H1 (cell line): Measurements from ENCODE around the gene CLASP2. TPM values are rescaled to one million over a fixed set of nuclear protein-coding genes. Genes with fewer than 3 reads are reported as not detected.

Experiments
- CTCF ChIA-PET: fragments of 300-600 bp; sonication (Branson Sonifier 250); formaldehyde crosslinking; loops from one replicate; lab custom pipeline; 2021; ENCODE audit not compliant: partially characterized antibody; lab: Charles Lee
- POLR2A ChIA-PET: fragments of 300-600 bp; sonication (Branson Sonifier 250); formaldehyde crosslinking; loops from one replicate; lab custom pipeline; 2021; ENCODE audit warnings: inconsistent platforms; ENCODE audit not compliant: partially characterized antibody; lab: Charles Lee
- DNase-seq, 2 experiments: peaks; one replicate each; pipeline versions ENCODE4 v3.0.0 to v3.0.0-alpha.2; 2010 to 2022; ENCODE audit warnings: low spot score in 2 of 2, low read depth in 1 of 2, mixed read lengths in 1 of 2
- FAIRE-seq: peaks from 2 replicates; lab custom pipeline; 2011; peaks lifted over from hg19 to GRCh38; lab: Jason Lieb, UNC
- H2AFZ ChIP-seq: 2 replicates; pipeline ENCODE4 v1.8.1; 2012; ENCODE audit warnings: low read length, inconsistent platforms
- H2AK5ac ChIP-seq: 2 replicates; pipeline ENCODE4 v1.6.1; 2013; ENCODE audit warnings: low read depth, low read length
- H2BK120ac ChIP-seq: replicated peaks from 2 replicates; pipeline ENCODE3; 2013; ENCODE audit warnings: low read depth, low read length, inconsistent platforms
- H2BK12ac ChIP-seq: 2 replicates; pipeline ENCODE4 v1.6.1; 2013; ENCODE audit warnings: low read depth, low read length
- H2BK15ac ChIP-seq: 2 replicates; pipeline ENCODE4 v1.6.1; 2013; ENCODE audit warnings: low read length
- H2BK20ac ChIP-seq: 2 replicates; pipeline ENCODE4 v1.6.1; 2013; ENCODE audit warnings: low read length
- H2BK5ac ChIP-seq: 2 replicates; pipeline ENCODE4 v1.6.1; 2013; ENCODE audit warnings: low read depth, low read length
- H3K14ac ChIP-seq: 2 replicates; pipeline ENCODE4 v1.6.1; 2013; ENCODE audit warnings: inconsistent platforms; ENCODE audit not compliant: insufficient read length
- H3K18ac ChIP-seq: 2 replicates; pipeline ENCODE4 v1.6.1; 2013; ENCODE audit warnings: low read length; ENCODE audit errors: extremely low read depth
- H3K23ac ChIP-seq: 2 replicates; pipeline ENCODE4 v1.6.1; 2013; ENCODE audit warnings: inconsistent platforms; ENCODE audit not compliant: insufficient read length
- H3K23me2 ChIP-seq: 2 replicates; pipeline ENCODE4 v1.6.1; 2013; ENCODE audit warnings: low read depth, low read length
- H3K27ac ChIP-seq: 2 replicates; pipeline ENCODE4 v1.6.1; 2011; ENCODE audit warnings: low read depth, low read length, inconsistent platforms
- H3K27me3 ChIP-seq, 4 experiments: replicated peaks in 1 of 4; 1 replicate in 1 of 4; 2 replicates in 3 of 4; pipeline versions ENCODE4 v1.6.1 to v1.8.1; 2011 to 2013; ENCODE audit warnings: low read length in 3 of 4, mild to moderate bottlenecking in 3 of 4, inconsistent platforms in 2 of 4, mixed read lengths in 2 of 4, moderate library complexity in 1 of 4; ENCODE audit not compliant: control insufficient read depth in 3 of 4, insufficient read depth in 3 of 4; ENCODE audit errors: extremely low read depth in 1 of 4
- H3K36me3 ChIP-seq, 4 experiments: 2 replicates each; pipeline versions ENCODE4 v1.6.1 to v1.8.1; 2011 to 2013; ENCODE audit warnings: mild to moderate bottlenecking in 4 of 4, low read length in 3 of 4, moderate library complexity in 2 of 4, control low read depth in 1 of 4, inconsistent platforms in 1 of 4; ENCODE audit not compliant: insufficient read depth in 4 of 4, control insufficient read depth in 2 of 4
- H3K4ac ChIP-seq: replicated peaks from 2 replicates; pipeline ENCODE3; 2013; ENCODE audit warnings: low read length, low read depth, mixed read lengths, inconsistent platforms; ENCODE audit not compliant: insufficient read length
- H3K4me1 ChIP-seq, 4 experiments: replicated peaks in 1 of 4; 1 replicate in 1 of 4; 2 replicates in 3 of 4; pipeline versions ENCODE4 v1.6.1 to v1.8.1; 2011 to 2013; ENCODE audit warnings: low read length in 3 of 4, inconsistent platforms in 2 of 4, mixed read lengths in 1 of 4; ENCODE audit not compliant: insufficient read depth in 4 of 4, control insufficient read depth in 3 of 4
- H3K4me2 ChIP-seq, 2 experiments: 2 replicates each; pipeline versions ENCODE4 v1.6.1 to v1.8.1; 2011 to 2013; ENCODE audit warnings: low read depth in 2 of 2, low read length in 2 of 2, control low read depth in 1 of 2, inconsistent platforms in 1 of 2, mild to moderate bottlenecking in 1 of 2; ENCODE audit not compliant: insufficient read depth in 1 of 2
- H3K4me3 ChIP-seq, 4 experiments: fragments of 200-600, 300-600 bp in 1 of 4; sonication (generic), shearing (Covaris generic), sonication (Bioruptor Twin) in 1 of 4; 2 replicates each; pipeline versions ENCODE4 v1.5.1 to v1.8.1; 2011 to 2016; ENCODE audit warnings: low read length in 4 of 4, low read depth in 3 of 4, control low read depth in 2 of 4, inconsistent platforms in 2 of 4, mild to moderate bottlenecking in 2 of 4, mixed read lengths in 1 of 4, moderate library complexity in 1 of 4; ENCODE audit not compliant: insufficient read depth in 2 of 4; ENCODE audit errors: extremely low read depth in 1 of 4
- H3K56ac ChIP-seq: replicated peaks from 2 replicates; pipeline ENCODE3; 2013; ENCODE audit warnings: low read depth, mild to moderate bottlenecking, mixed read lengths, low read length, inconsistent platforms; ENCODE audit not compliant: insufficient read length
- H3K79me1 ChIP-seq: 2 replicates; pipeline ENCODE4 v1.6.1; 2013; ENCODE audit warnings: low read depth, low read length, control low read depth
- H3K79me2 ChIP-seq, 2 experiments: 2 replicates each; pipeline versions ENCODE4 v1.6.1 to v1.8.1; 2012 to 2013; ENCODE audit warnings: low read length in 2 of 2, mild to moderate bottlenecking in 2 of 2, inconsistent platforms in 1 of 2; ENCODE audit not compliant: insufficient read depth in 2 of 2, control insufficient read depth in 1 of 2
- H3K9ac ChIP-seq, 4 experiments: replicated peaks in 1 of 4; 1 replicate in 1 of 4; 2 replicates in 3 of 4; pipeline versions ENCODE4 v1.6.1 to v1.8.1; 2011 to 2013; ENCODE audit warnings: low read depth in 3 of 4, low read length in 3 of 4, control low read depth in 2 of 4, mild to moderate bottlenecking in 2 of 4, moderate library complexity in 2 of 4, inconsistent platforms in 1 of 4; ENCODE audit errors: extremely low read depth in 1 of 4
- H3K9me3 ChIP-seq, 2 experiments: 2 replicates each; pipeline versions ENCODE4 v1.6.1 to v1.8.1; 2012 to 2013; ENCODE audit warnings: mild to moderate bottlenecking in 2 of 2, moderate library complexity in 2 of 2, control low read depth in 1 of 2, inconsistent platforms in 1 of 2, low read depth in 1 of 2, low read length in 1 of 2, mixed read lengths in 1 of 2; ENCODE audit not compliant: insufficient read depth in 2 of 2
- H4K20me1 ChIP-seq, 2 experiments: replicated peaks in 1 of 2; 2 replicates each; pipeline versions ENCODE3 to v1.8.1; 2011 to 2013; ENCODE audit warnings: inconsistent platforms in 2 of 2, low read length in 2 of 2, mild to moderate bottlenecking in 1 of 2; ENCODE audit not compliant: insufficient read depth in 2 of 2, control insufficient read depth in 1 of 2
- H4K5ac ChIP-seq: 2 replicates; pipeline ENCODE4 v1.6.1; 2013; ENCODE audit warnings: low read length, low read depth, mixed read lengths, inconsistent platforms; ENCODE audit not compliant: insufficient read length
- H4K8ac ChIP-seq: 2 replicates; pipeline ENCODE4 v1.8.0; 2013; ENCODE audit warnings: mild to moderate bottlenecking, moderate library complexity, low read length, inconsistent platforms; ENCODE audit not compliant: insufficient read depth; ENCODE audit errors: extremely low read depth
- H4K91ac ChIP-seq: replicated peaks from 2 replicates; pipeline ENCODE3; 2013; ENCODE audit warnings: low read length, mixed read lengths, inconsistent platforms; ENCODE audit not compliant: insufficient read length
- CHD1 ChIP-seq: IDR thresholded peaks from 2 replicates; pipeline ENCODE4 v1.6.1; 2012; ENCODE audit warnings: low read depth, low read length, improper control_type of control experiment
- CHD2 ChIP-seq: IDR thresholded peaks from 2 replicates; pipeline ENCODE4 v1.6.1; 2012; ENCODE audit warnings: low read length, improper control_type of control experiment
- EGR1 ChIP-seq: IDR thresholded peaks from 2 replicates; pipeline ENCODE4 v1.6.1; 2011; ENCODE audit warnings: low read depth, low read length, borderline replicate concordance
- EP300 ChIP-seq, 2 experiments: IDR thresholded peaks; 1 replicate in 1 of 2; 2 replicates in 1 of 2; pipeline ENCODE4 v1.6.1; 2011 to 2012; ENCODE audit warnings: low read depth in 2 of 2, low read length in 2 of 2, mild to moderate bottlenecking in 2 of 2, borderline replicate concordance in 1 of 2, inconsistent platforms in 1 of 2, moderate library complexity in 1 of 2
- FOSL1 ChIP-seq: IDR thresholded peaks from 2 replicates; pipeline ENCODE4 v1.6.1; 2011; ENCODE audit warnings: mild to moderate bottlenecking, low read depth, low read length, moderate library complexity; ENCODE audit not compliant: insufficient read depth
- KDM4A ChIP-seq: IDR thresholded peaks from one replicate; pipeline ENCODE4 v1.7.1; 2012; ENCODE audit warnings: low read depth, mild to moderate bottlenecking, moderate library complexity, low read length, inconsistent platforms; ENCODE audit not compliant: severe bottlenecking
- MAX ChIP-seq: IDR thresholded peaks from 2 replicates; pipeline ENCODE4 v1.6.1; 2012; ENCODE audit warnings: inconsistent platforms
- POLR2AphosphoS5 ChIP-seq: IDR thresholded peaks from 2 replicates; pipeline ENCODE4 v1.6.1; 2011; ENCODE audit warnings: low read depth, low read length
- SP1 ChIP-seq: IDR thresholded peaks from 2 replicates; pipeline ENCODE4 v1.6.1; 2011; ENCODE audit warnings: low read depth, low read length
- SP4 ChIP-seq: IDR thresholded peaks from 2 replicates; pipeline ENCODE4 v1.6.1; 2012; ENCODE audit warnings: low read length, inconsistent platforms
- SRF ChIP-seq: IDR thresholded peaks from 2 replicates; pipeline ENCODE4 v1.6.1; 2011; ENCODE audit warnings: mild to moderate bottlenecking, low read depth, low read length, moderate library complexity
- TAF1 ChIP-seq: IDR thresholded peaks from 2 replicates; pipeline ENCODE4 v1.6.1; 2011; ENCODE audit warnings: mild to moderate bottlenecking, low read depth, low read length
- YY1 ChIP-seq: IDR thresholded peaks from 2 replicates; pipeline ENCODE4 v1.6.1; 2011; ENCODE audit warnings: low read depth, mild to moderate bottlenecking, low read length
- polyA plus RNA-seq, 7 experiments: library from polyadenylated mRNA; depleted of rRNA in 3 of 7; stranded (reverse) in 5 of 7; unstranded in 2 of 7; fragments of >200 nt in 5 of 7; fragments of 200-250 nt in 2 of 7; gene quantifications; 1 replicate in 5 of 7; 2 replicates in 1 of 7; 4 replicates in 1 of 7; pipeline versions ENCODE4 v1.2.1 to v1.2.3, GENCODE V29; 2011 to 2013; ENCODE audit warnings: missing spikeins in 2 of 7, mixed read lengths in 2 of 7
- total RNA-seq: library from RNA; stranded (reverse); fragmentation: NEBNext Ultra II Directional; extraction: Animal tissue kit (Norgen Biotek cat#: 25700); gene quantifications from 2 replicates; pipeline ENCODE4 v1.2.1, GENCODE V29; 2021
- TF ChIP-seq, protein P1 (sequence below): IDR thresholded peaks from 2 replicates; pipeline ENCODE4 v1.6.1; 2012; ENCODE audit warnings: inconsistent platforms
- TF ChIP-seq, protein P2 (sequence below): IDR thresholded peaks from 2 replicates; pipeline ENCODE4 v1.6.1; 2011; ENCODE audit warnings: low read length, improper control_type of control experiment

The CLASP2 gene
- total and polyA plus RNA-seq, 2 of the 8 experiments (the other 6 are each of a cell fraction or from before 2014, with no cell fraction given): 21.7 to 58.0 TPM

DNA sequence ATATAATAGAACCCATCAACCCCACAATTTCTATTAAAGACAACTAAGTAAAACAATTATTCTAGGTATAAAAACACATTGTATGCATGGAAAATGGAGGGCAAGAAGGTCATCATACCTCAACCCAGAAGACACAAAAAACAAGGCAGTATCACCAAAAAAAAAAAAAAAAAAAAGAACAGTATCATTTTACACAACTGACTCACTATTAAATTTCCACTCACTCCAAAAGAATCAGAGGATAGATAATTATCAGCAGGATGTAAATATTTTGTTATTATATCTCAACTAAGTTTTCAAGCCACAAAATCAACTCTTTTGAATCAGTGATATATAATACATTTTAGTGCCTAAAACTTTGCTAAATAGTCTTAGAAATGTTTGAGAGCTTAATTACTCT, 55.0 kb downstream of the CLASP2 start:
- H3K9me3 ChIP-seq: no peaks in the 10 kb centered on the region
- H3K56ac ChIP-seq: no peak overlapping the region
- FAIRE-seq (no peak), DNase-seq (no peak)
- no peak overlapping the region for H2BK120ac ChIP-seq
- no peaks in the 10 kb centered on the region for H3K27me3 ChIP-seq
- H2AK5ac ChIP-seq: no peak overlapping the region
- H3K14ac ChIP-seq: no peak overlapping the region
- peaks cover 0 to 4% (median 2%) of the 10 kb centered on the region in 4 experiments; a peak in 4 of 7 replicates for H3K4me1 ChIP-seq
- no peak overlapping the region for H3K23ac ChIP-seq
- H2BK20ac ChIP-seq: no peak overlapping the region
- H3K4me2 ChIP-seq: no peak overlapping the region
- H3K9ac ChIP-seq: no peak overlapping the region
- H3K23me2 ChIP-seq: no peaks in the 10 kb centered on the region
- POLR2A ChIA-PET: no interaction called here
- H3K4me3 ChIP-seq: no peak overlapping the region
- CTCF ChIA-PET: no interaction called here
- peaks cover 0 to 2% of the 10 kb centered on the region in 2 experiments for H4K20me1 ChIP-seq
- no peak overlapping the region for H2AFZ ChIP-seq
- no peak overlapping the region for H4K8ac ChIP-seq
- peaks cover 0 to 12% of the 10 kb centered on the region in 2 experiments; a peak in 2 of 4 replicates for H3K79me2 ChIP-seq
- H3K36me3 ChIP-seq: no peaks in the 10 kb centered on the region; a peak in 1 of 8 replicates
- H2BK5ac ChIP-seq: no peak overlapping the region
- no peak overlapping the region for H2BK15ac ChIP-seq
- H2BK12ac ChIP-seq: no peak overlapping the region
- H3K27ac ChIP-seq: no peak overlapping the region
- no peak overlapping the region for H3K4ac ChIP-seq
- no peak overlapping the region for H3K18ac ChIP-seq
- no peak overlapping the region for H4K91ac ChIP-seq
- H3K79me1 ChIP-seq: no peaks in the 10 kb centered on the region; the same call in 1 of the 2 replicates
- H4K5ac ChIP-seq: no peak overlapping the region
- TF ChIP-seq FOSL1: no peak
- TF ChIP-seq SP1: no peak
- TF ChIP-seq POLR2AphosphoS5: no peak
- TF ChIP-seq EP300 (IDR thresholded peaks at IDR 0.05; ENCODE audit: borderline replicate concordance in 1 of 2, low read depth in 2 of 2, low read length in 2 of 2): no peak
- TF ChIP-seq YY1: no peak
- no peak for TF ChIP-seq MAX
- no peak for TF ChIP-seq TAF1
- TF ChIP-seq, protein P1, sequence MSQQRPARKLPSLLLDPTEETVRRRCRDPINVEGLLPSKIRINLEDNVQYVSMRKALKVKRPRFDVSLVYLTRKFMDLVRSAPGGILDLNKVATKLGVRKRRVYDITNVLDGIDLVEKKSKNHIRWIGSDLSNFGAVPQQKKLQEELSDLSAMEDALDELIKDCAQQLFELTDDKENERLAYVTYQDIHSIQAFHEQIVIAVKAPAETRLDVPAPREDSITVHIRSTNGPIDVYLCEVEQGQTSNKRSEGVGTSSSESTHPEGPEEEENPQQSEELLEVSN: no peak
- no peak for TF ChIP-seq CHD2
- no peak for TF ChIP-seq KDM4A
- no peak for TF ChIP-seq CHD1
- TF ChIP-seq SRF: no peak
- TF ChIP-seq EGR1: no peak
- TF ChIP-seq SP4: no peak
- TF ChIP-seq, protein P2, sequence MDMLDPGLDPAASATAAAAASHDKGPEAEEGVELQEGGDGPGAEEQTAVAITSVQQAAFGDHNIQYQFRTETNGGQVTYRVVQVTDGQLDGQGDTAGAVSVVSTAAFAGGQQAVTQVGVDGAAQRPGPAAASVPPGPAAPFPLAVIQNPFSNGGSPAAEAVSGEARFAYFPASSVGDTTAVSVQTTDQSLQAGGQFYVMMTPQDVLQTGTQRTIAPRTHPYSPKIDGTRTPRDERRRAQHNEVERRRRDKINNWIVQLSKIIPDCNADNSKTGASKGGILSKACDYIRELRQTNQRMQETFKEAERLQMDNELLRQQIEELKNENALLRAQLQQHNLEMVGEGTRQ: no peak
